Neural crest cell (in vitro differentiated cells): Measurements from ENCODE around the gene GPNMB. TPM values are rescaled to one million over a fixed set of nuclear protein-coding genes. Genes with fewer than 3 reads are reported as not detected.
"Not testable (repeated sequence)": the region's sequence is repeated elsewhere in the genome, so short reads cannot be mapped to it uniquely, and the experiment has no call there.

Experiments
- DNase-seq: peaks from one replicate; pipeline ENCODE4 v3.0.0; 2021; ENCODE audit warnings: low read depth, mixed read lengths, low spot score
- H3K27ac Mint-ChIP-seq: one replicate; pipeline ENCODE4 v1.8.0; 2021; ENCODE audit warnings: mild to moderate bottlenecking, mixed read lengths; ENCODE audit not compliant: unreplicated experiment
- H3K27me3 Mint-ChIP-seq: 2 replicates; pipeline ENCODE4 v1.8.0; 2021; ENCODE audit warnings: low read depth, mild to moderate bottlenecking, mixed read lengths
- H3K36me3 Mint-ChIP-seq: 2 replicates; pipeline ENCODE4 v1.8.0; 2021; ENCODE audit warnings: low read depth, mild to moderate bottlenecking, mixed read lengths
- H3K4me1 Mint-ChIP-seq: 2 replicates; pipeline ENCODE4 v1.8.0; 2021; ENCODE audit warnings: mixed read lengths
- H3K4me3 Mint-ChIP-seq: one replicate; pipeline ENCODE4 v1.8.0; 2021; ENCODE audit warnings: mild to moderate bottlenecking, mixed read lengths
- H3K9me3 Mint-ChIP-seq: 2 replicates; pipeline ENCODE4 v1.8.0; 2021; ENCODE audit warnings: mixed read lengths
- long read RNA-seq: library from polyadenylated mRNA; unstranded; transcript quantifications from one replicate; pipeline ENCODE4 v2.0.0, GENCODE V29; 2020
- total RNA-seq: library from RNA; stranded (reverse); gene quantifications from 2 replicates; pipeline ENCODE4 v1.2.1, GENCODE V29; 2021
- TF ChIP-seq, protein P1 (sequence below): fragments of 200-600 bp; sonication (generic); conservative IDR thresholded peaks from 2 replicates; pipeline ENCODE4 v1.5.0; 2021; ENCODE audit warnings: antibody characterized with exemption, mild to moderate bottlenecking

Gene GPNMB
- not detected in 2 replicates for total RNA-seq
- long read RNA-seq = 0 reads

DNA sequence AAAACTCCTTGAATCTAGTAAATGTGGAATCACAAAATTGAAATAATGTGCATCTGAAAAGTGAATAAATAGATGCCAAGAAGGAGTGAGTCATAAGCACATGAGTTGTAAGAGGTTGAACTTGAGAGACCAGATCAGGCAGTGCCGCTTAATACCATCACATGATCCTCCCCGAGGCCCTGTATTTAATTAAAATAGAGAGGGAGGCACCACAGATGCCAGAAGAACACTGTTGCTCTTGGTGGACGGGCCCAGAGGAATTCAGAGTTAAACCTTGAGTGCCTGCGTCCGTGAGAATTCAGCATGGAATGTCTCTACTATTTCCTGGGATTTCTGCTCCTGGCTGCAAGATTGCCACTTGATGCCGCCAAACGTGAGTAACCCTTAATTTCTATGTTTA lies at the start of gene GPNMB:
TSS of gene GPNMB (plus strand) at position 221 of the 400 bp plus-strand sequence. CDS start at position 304, 83 bp downstream.
- no peaks in the 10 kb centered on the region for H3K4me1 Mint-ChIP-seq
- no peak for DNase-seq
- H3K4me3 Mint-ChIP-seq = no peak within 1 kb of the TSS
- H3K27ac Mint-ChIP-seq = peak within 1 kb of the TSS; percentile 10
- no peaks in the 10 kb centered on the region for H3K27me3 Mint-ChIP-seq
- TF ChIP-seq, protein P1, sequence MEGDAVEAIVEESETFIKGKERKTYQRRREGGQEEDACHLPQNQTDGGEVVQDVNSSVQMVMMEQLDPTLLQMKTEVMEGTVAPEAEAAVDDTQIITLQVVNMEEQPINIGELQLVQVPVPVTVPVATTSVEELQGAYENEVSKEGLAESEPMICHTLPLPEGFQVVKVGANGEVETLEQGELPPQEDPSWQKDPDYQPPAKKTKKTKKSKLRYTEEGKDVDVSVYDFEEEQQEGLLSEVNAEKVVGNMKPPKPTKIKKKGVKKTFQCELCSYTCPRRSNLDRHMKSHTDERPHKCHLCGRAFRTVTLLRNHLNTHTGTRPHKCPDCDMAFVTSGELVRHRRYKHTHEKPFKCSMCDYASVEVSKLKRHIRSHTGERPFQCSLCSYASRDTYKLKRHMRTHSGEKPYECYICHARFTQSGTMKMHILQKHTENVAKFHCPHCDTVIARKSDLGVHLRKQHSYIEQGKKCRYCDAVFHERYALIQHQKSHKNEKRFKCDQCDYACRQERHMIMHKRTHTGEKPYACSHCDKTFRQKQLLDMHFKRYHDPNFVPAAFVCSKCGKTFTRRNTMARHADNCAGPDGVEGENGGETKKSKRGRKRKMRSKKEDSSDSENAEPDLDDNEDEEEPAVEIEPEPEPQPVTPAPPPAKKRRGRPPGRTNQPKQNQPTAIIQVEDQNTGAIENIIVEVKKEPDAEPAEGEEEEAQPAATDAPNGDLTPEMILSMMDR = no peak
- peaks cover 6% of the 10 kb centered on the region for H3K9me3 Mint-ChIP-seq
- H3K36me3 Mint-ChIP-seq = no peaks in the 10 kb centered on the region

DNA sequence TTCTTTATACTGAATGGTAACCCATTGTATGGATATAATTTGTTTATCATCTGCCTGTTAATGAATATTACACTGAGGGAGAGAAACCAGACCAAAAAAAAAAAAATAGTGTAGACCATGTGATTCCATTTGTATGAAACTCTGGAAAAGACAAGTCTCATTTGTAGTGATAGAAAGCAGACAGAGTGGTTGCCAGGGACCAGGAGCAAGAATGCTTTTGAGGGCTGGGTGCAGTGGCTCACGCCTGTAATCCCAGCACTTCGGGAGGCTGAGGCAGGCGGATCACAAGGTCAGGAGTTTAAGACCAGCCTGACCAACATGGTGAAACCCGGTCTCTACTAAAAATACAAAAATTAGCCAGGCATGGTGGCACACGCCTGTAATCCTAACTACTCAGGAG lies 48.8 kb upstream of the GPNMB start:
- not testable (repeated sequence) for H3K4me1 Mint-ChIP-seq, H3K4me3 Mint-ChIP-seq, DNase-seq, H3K9me3 Mint-ChIP-seq, H3K27me3 Mint-ChIP-seq
- Mint-ChIP-seq H3K27ac (peak overlapping the region; percentile 78), H3K36me3 (peaks cover 25% of the 10 kb centered on the region)

DNA sequence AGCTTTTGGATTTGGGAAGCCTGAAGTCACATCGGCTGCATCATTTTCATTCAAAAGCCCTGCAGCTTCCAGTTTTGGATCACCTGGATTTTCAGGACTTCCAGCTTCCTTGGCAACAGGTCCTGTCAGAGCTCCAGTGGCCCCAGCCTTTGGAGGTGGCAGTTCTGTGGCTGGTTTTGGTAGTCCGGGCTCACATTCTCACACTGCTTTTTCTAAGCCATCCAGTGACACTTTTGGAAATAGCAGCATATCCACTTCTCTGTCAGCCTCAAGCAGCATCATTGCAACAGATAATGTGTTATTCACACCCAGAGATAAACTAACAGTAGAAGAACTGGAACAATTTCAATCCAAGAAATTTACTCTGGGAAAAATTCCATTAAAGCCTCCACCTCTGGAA lies 46.2 kb upstream of the GPNMB start:
- H3K36me3 Mint-ChIP-seq = peaks cover 21% of the 10 kb centered on the region
- no peak for DNase-seq
- H3K27me3 Mint-ChIP-seq = no peaks in the 10 kb centered on the region
- H3K4me3 Mint-ChIP-seq = no peak overlapping the region
- no peak overlapping the region for H3K27ac Mint-ChIP-seq
- H3K4me1 Mint-ChIP-seq = peaks cover 5% of the 10 kb centered on the region
- H3K9me3 Mint-ChIP-seq = no peaks in the 10 kb centered on the region
- TF ChIP-seq, protein P1 = no peak

DNA sequence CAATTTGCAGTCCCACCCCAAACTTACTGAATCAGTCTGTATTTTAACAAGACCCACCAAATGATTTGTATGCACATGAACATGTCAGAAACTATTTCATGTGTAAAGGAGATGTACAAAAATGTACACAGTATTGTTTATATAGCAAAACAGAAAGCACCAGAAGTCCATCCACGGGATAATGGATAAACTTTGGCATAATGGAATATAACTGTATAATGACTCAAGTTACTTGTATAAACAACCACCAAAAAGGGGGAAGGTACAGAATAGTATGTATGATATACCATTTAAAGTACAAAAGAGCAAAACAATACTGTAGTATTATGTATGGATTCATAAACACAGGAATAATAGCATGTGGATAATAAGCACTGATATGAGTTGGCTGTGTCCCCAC lies 42.3 kb upstream of the GPNMB start:
- no peaks in the 10 kb centered on the region for H3K4me1 Mint-ChIP-seq
- peaks cover 11% of the 10 kb centered on the region for H3K36me3 Mint-ChIP-seq
- TF ChIP-seq, protein P1 = no peak
- H3K9me3 Mint-ChIP-seq = no peaks in the 10 kb centered on the region
- H3K27me3 Mint-ChIP-seq = no peaks in the 10 kb centered on the region
- no peak overlapping the region for H3K27ac Mint-ChIP-seq
- DNase-seq = no peak
- H3K4me3 Mint-ChIP-seq = no peak overlapping the region

DNA sequence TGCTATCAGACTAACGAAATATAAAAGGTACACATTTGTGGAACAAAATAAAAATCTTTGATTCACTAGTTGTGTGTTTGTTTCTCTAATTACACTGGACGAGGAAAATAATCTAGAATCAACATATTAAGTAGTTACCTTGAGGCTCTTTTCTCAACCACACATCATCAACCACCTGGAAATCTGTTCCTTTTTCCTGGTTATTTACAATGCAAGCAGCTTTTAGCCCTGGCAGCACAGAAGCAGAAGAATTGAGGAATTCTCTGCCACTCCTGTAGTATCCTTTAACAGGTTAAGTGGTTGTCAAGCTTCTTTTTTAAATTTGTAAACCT lies 41.0 kb upstream of the GPNMB start:
- Mint-ChIP-seq H3K4me1 (no peaks in the 10 kb centered on the region), H3K4me3 (no peak overlapping the region), H3K9me3 (no peaks in the 10 kb centered on the region), H3K27ac (no peak overlapping the region), H3K36me3 (peaks cover 7% of the 10 kb centered on the region), H3K27me3 (no peaks in the 10 kb centered on the region)
- DNase-seq = no peak
- TF ChIP-seq, protein P1 = no peak

DNA sequence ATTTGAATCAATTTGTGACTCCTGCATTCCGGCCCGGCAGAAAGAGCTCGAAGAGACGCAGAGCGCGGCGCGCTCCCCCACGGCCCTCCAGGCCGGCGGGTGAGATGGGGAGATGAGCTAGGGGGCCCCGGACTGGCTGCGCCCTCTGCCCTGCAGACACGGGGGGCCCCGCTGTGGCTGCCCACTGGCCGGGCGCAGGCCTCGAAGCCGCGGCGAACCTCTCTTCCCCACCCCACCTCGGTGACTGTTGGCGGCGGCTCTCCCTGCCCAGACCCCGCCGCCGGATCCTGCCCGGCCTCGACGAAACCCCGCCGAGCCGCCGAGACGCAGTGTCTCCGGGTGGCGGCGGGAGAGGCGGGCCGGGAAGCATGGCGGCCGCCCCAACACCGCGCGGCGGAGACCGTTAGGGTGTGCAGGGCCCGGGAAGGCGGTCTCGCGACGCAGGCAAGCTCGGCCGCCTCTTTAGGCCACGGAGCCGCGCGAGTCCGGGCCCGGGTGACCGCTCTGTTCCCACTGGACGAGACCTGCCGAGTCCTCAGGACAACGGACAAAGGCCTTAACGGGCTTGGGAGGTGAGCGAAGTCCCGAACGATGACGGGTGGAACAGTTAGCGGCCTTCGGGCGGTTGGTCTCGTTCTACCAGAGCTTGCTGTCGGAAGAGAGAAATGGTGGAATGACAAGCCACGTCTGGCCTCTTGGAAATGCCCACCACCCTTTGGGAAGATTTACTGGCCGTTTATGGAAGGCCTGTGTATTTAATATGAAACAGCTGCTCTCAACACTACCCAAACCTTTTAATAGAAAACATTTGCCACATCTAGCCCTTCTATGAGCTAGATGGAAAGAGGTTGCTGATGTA lies 40.4 kb upstream of the GPNMB start:
- no peaks in the 10 kb centered on the region for H3K9me3 Mint-ChIP-seq
- TF ChIP-seq, protein P1 = no peak
- no peak overlapping the region for H3K27ac Mint-ChIP-seq
- H3K4me1 Mint-ChIP-seq = no peaks in the 10 kb centered on the region
- no peak overlapping the region for H3K4me3 Mint-ChIP-seq
- peaks cover 7% of the 10 kb centered on the region for H3K36me3 Mint-ChIP-seq
- no peaks in the 10 kb centered on the region for H3K27me3 Mint-ChIP-seq
- DNase-seq = no peak
